Peyer's patch (tissue), 4 donors: ENCODE results near the gene SHROOM2. TPM values are rescaled to one million over a fixed set of nuclear protein-coding genes. Genes with fewer than 3 reads are reported as not detected.

Source experiments
- DNase-seq, 3 donors: peaks; one replicate each; pipeline ENCODE4 v3.0.0-alpha.2; 2017 to 2019
- H3K27ac ChIP-seq, 4 donors: fragments of 200-600 bp; sonication (generic); one replicate each; pipeline ENCODE4 v1.5.1; 2016 to 2019
- H3K27me3 ChIP-seq, 2 donors: fragments of 200-600 bp; sonication (generic); one replicate each; pipeline ENCODE4 v1.5.1; 2019
- H3K36me3 ChIP-seq, 3 donors: fragments of 200-600 bp; sonication (generic); one replicate each; pipeline ENCODE4 v1.5.1; 2016 to 2019
- H3K4me1 ChIP-seq, 4 donors: fragments of 200-600 bp; sonication (generic); one replicate each; pipeline ENCODE4 v1.5.1; 2016 to 2019
- H3K4me3 ChIP-seq, 4 donors: fragments of 200-600 bp; sonication (generic); 1 replicate in 3 of 4; 2 replicates in 1 of 4; pipeline ENCODE4 v1.5.1; 2016 to 2019; ENCODE audit warnings: mild to moderate bottlenecking in 1 of 4
- H3K9me3 ChIP-seq, 4 donors: fragments of 200-600 bp; sonication (generic); one replicate each; pipeline ENCODE4 v1.5.1; 2016 to 2019; ENCODE audit warnings: mild to moderate bottlenecking in 1 of 4
- POLR2A ChIP-seq, 2 donors: fragments of 450-650 bp; IDR thresholded peaks; one replicate each; pipeline ENCODE4 v1.5.1; 2017; ENCODE audit warnings: antibody characterized with exemption in 2 of 2, mild to moderate bottlenecking in 2 of 2, moderate library complexity in 2 of 2
- total RNA-seq, 4 donors: library from RNA; depleted of rRNA; stranded (reverse); fragments of >200 nt; gene quantifications; one replicate each; pipeline ENCODE4 v1.1.0, GENCODE V29; 2016
- TF ChIP-seq, protein P1 (sequence below), 6 experiments: fragments of 450-650 bp in 4 of 6; fragments of 200-600 bp in 2 of 6; sonication (generic) in 1 of 6; IDR thresholded peaks; one replicate each; pipeline ENCODE4 v1.5.1; 2017 to 2019; ENCODE audit warnings: antibody characterized with exemption in 6 of 6, mild to moderate bottlenecking in 3 of 6, moderate library complexity in 1 of 6

The SHROOM2 gene
- total RNA-seq, 4 donors from 2014 or later = 1.8 to 7.4 (median 3.3) TPM

DNA sequence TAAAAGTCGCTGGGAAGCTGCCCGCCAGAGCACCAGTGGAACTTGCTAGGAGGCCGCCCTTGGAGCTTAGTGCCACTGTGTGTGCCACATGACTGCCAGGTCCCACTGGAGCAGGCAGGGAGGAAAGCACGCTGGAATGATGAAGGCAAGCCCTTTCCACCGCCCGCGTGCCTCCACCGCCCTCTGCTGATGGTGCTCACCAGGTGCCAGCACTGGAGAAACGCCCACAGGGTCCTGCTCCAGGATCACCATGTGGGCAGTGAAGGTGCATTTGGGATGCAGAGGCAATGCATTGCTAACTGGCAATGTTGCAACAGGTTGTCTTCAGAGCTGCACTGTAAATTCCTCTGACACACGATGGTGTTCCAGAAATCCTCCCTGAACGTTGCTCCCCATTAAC is 76.3 kb downstream of the SHROOM2 start:
- H3K36me3 ChIP-seq = no peaks in the 10 kb centered on the region
- H3K4me3 ChIP-seq = no peak overlapping the region
- H3K9me3 ChIP-seq = no peaks in the 10 kb centered on the region
- H3K4me1 ChIP-seq = no peaks in the 10 kb centered on the region
- no peak overlapping the region for H3K27ac ChIP-seq
- TF ChIP-seq POLR2A (IDR thresholded peaks at IDR 0.05) = no peak
- TF ChIP-seq, protein P1, sequence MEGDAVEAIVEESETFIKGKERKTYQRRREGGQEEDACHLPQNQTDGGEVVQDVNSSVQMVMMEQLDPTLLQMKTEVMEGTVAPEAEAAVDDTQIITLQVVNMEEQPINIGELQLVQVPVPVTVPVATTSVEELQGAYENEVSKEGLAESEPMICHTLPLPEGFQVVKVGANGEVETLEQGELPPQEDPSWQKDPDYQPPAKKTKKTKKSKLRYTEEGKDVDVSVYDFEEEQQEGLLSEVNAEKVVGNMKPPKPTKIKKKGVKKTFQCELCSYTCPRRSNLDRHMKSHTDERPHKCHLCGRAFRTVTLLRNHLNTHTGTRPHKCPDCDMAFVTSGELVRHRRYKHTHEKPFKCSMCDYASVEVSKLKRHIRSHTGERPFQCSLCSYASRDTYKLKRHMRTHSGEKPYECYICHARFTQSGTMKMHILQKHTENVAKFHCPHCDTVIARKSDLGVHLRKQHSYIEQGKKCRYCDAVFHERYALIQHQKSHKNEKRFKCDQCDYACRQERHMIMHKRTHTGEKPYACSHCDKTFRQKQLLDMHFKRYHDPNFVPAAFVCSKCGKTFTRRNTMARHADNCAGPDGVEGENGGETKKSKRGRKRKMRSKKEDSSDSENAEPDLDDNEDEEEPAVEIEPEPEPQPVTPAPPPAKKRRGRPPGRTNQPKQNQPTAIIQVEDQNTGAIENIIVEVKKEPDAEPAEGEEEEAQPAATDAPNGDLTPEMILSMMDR (IDR thresholded peaks at IDR 0.05) = no peak
- DNase-seq = no peak
- no peaks in the 10 kb centered on the region for H3K27me3 ChIP-seq

- no peak for DNase-seq
- TF ChIP-seq POLR2A (IDR thresholded peaks at IDR 0.05) = no peak
- TF ChIP-seq, protein P1 (IDR thresholded peaks at IDR 0.05) = no peak
- no peaks in the 10 kb centered on the region for H3K27me3 ChIP-seq
- no peaks in the 10 kb centered on the region for H3K9me3 ChIP-seq
- H3K4me3 ChIP-seq = no peak overlapping the region
- H3K27ac ChIP-seq = no peak overlapping the region
- H3K4me1 ChIP-seq = no peaks in the 10 kb centered on the region
- no peaks in the 10 kb centered on the region for H3K36me3 ChIP-seq
Measured at GRCh38 chrX:9862953-9863352, 76.7 kb downstream of the SHROOM2 start.

- Histone ChIP-seq H3K4me3 (no peak overlapping the region), H3K27me3 (no peaks in the 10 kb centered on the region), H3K9me3 (no peaks in the 10 kb centered on the region), H3K4me1 (no peaks in the 10 kb centered on the region), H3K36me3 (no peaks in the 10 kb centered on the region), H3K27ac (no peak overlapping the region)
- no peak for DNase-seq
- TF ChIP-seq, protein P1 (IDR thresholded peaks at IDR 0.05) = no peak
- no peak for TF ChIP-seq POLR2A (IDR thresholded peaks at IDR 0.05)
Measured at GRCh38 chrX:9864011-9864410, 77.8 kb downstream of the SHROOM2 start.

DNA sequence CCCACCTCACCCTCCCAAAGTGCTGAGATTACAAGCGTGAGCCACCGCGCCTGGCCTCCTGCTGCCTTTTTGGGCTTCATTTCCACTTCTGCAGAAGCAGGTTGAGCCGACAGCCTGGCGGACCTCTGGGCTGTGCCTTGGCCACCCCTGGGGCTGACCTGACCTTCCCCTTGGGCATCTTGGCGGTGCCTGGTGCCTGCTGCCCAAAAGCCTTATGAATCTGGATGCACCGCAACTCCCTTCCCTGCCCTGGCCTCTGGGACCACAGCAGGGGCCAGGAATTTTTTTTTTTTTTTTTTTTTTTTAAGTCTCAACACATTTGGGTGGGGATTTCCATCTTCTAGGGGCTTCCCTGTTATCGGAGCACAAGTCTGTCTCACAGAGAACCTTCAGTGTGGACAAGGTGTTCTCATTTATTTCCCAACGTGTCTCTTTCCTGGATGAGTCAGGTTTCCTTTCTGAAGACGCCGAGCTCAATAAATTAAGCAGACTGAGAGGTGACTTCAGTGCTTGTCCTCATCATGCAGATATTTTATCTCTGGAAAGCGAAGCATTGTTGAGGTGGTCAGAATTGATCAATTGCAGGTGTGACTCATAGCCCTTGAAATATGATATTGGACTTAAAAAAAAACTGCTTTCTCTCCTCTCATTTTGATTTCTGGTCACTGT is 79.7 kb downstream of the SHROOM2 start:
- DNase-seq = no peak
- TF ChIP-seq, protein P1 (IDR thresholded peaks at IDR 0.05) = no peak
- no peak for TF ChIP-seq POLR2A (IDR thresholded peaks at IDR 0.05)
- H3K4me3 ChIP-seq = no peak overlapping the region
- H3K4me1 ChIP-seq = no peaks in the 10 kb centered on the region
- H3K9me3 ChIP-seq = no peaks in the 10 kb centered on the region
- H3K36me3 ChIP-seq = no peaks in the 10 kb centered on the region
- H3K27ac ChIP-seq = no peak overlapping the region
- H3K27me3 ChIP-seq = no peaks in the 10 kb centered on the region

DNA sequence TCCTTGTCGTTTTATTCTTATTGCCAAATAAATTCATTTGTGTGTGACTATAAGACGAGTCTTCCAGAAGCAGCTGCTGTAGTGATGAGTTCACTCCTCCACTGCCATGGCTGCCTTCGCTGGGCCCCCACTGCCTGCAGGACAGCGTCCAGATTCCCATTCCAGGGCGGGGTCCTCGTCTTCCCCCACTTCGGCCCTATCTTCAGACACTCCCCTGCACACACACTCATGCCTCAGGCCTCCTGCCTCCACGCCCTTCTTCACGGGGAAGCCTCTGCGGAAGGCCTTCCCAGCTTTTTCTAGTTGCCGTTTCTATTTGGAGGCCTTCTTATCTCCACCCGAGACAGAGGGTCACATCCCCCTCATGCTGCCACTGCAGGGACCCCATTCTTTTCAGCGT is 80.4 kb downstream of the SHROOM2 start:
- Histone ChIP-seq H3K27me3 (no peaks in the 10 kb centered on the region), H3K4me3 (no peak overlapping the region), H3K4me1 (no peaks in the 10 kb centered on the region), H3K27ac (no peak overlapping the region), H3K36me3 (no peaks in the 10 kb centered on the region), H3K9me3 (no peaks in the 10 kb centered on the region)
- TF ChIP-seq, protein P1 (IDR thresholded peaks at IDR 0.05) = no peak
- TF ChIP-seq POLR2A (IDR thresholded peaks at IDR 0.05) = no peak
- no peak for DNase-seq

- Histone ChIP-seq H3K9me3 (no peaks in the 10 kb centered on the region), H3K27ac (no peak overlapping the region), H3K4me1 (no peaks in the 10 kb centered on the region), H3K4me3 (no peak overlapping the region), H3K36me3 (no peaks in the 10 kb centered on the region), H3K27me3 (no peaks in the 10 kb centered on the region)
- DNase-seq = no peak
- TF ChIP-seq, protein P1 (IDR thresholded peaks at IDR 0.05) = no peak
- TF ChIP-seq POLR2A (IDR thresholded peaks at IDR 0.05) = no peak
Measured at GRCh38 chrX:9867226-9867625, 81.0 kb downstream of the SHROOM2 start.
